Body of pancreas (tissue), 4 donors: ENCODE measurements around the gene ALS2CL.

Source experiments
- CTCF ChIP-seq, 7 experiments: fragments of 450-650 bp in 4 of 7; fragments of 200-600 bp in 3 of 7; sonication (generic) in 3 of 7; IDR thresholded peaks; one replicate each; pipeline ENCODE4 v1.5.1; 2016 to 2019; ENCODE audit warnings: antibody characterized with exemption in 7 of 7
- POLR2A ChIP-seq, 3 donors: fragments of 450-650 bp; IDR thresholded peaks; one replicate each; pipeline ENCODE4 v1.6.1; 2016; ENCODE audit warnings: antibody characterized with exemption in 3 of 3, mild to moderate bottlenecking in 2 of 3

- TF ChIP-seq POLR2A (IDR thresholded peaks at IDR 0.05) (no peak), CTCF (IDR thresholded peaks at IDR 0.05) (no peak)
Observed at GRCh38 chr3:46627078-46627477, 66.4 kb downstream of the ALS2CL start.
